KMS-11 (cell line): Measurements from ENCODE around the gene PON2.

Experiments
- H2AFZ ChIP-seq: fragments of 200-600 bp; sonication (generic); 2 replicates; pipeline ENCODE4 v1.6.1; 2016; ENCODE audit warnings: antibody characterized with exemption, mixed run types, low read depth
- H3K27ac ChIP-seq: fragments of 200-600 bp; sonication (generic); 2 replicates; pipeline ENCODE4 v1.6.1; 2016; ENCODE audit warnings: mild to moderate bottlenecking, mixed run types
- H3K27me3 ChIP-seq: fragments of 200-600 bp; sonication (generic); 2 replicates; pipeline ENCODE4 v1.6.1; 2017; ENCODE audit warnings: mild to moderate bottlenecking, low read depth, mixed run types, moderate library complexity; ENCODE audit not compliant: insufficient read depth
- H3K36me3 ChIP-seq: fragments of 200-600 bp; sonication (generic); 2 replicates; pipeline ENCODE4 v1.6.1; 2017; ENCODE audit warnings: mild to moderate bottlenecking, mixed run types; ENCODE audit not compliant: insufficient read depth
- H3K4me1 ChIP-seq: fragments of 200-600 bp; sonication (generic); 2 replicates; pipeline ENCODE4 v1.6.1; 2016; ENCODE audit warnings: mild to moderate bottlenecking, low read depth, mixed run types; ENCODE audit not compliant: poor library complexity, severe bottlenecking
- H3K4me2 ChIP-seq: fragments of 200-600 bp; sonication (generic); 2 replicates; pipeline ENCODE4 v1.7.0; 2016; ENCODE audit warnings: mild to moderate bottlenecking, mixed run types
- H3K4me3 ChIP-seq: fragments of 200-600 bp; sonication (generic); IDR thresholded peaks from 2 replicates; pipeline ENCODE4 v1.6.1; 2017; ENCODE audit warnings: low read depth, low read length, mixed read lengths; ENCODE audit not compliant: insufficient read depth
- H3K79me2 ChIP-seq: fragments of 200-600 bp; sonication (generic); 2 replicates; pipeline ENCODE4 v1.6.1; 2016; ENCODE audit warnings: low read depth, mixed run types; ENCODE audit not compliant: insufficient read depth
- H3K9ac ChIP-seq: fragments of 200-600 bp; sonication (generic); 2 replicates; pipeline ENCODE4 v1.6.1; 2016; ENCODE audit warnings: mild to moderate bottlenecking, mixed run types
- H4K20me1 ChIP-seq: fragments of 200-600 bp; sonication (generic); 2 replicates; pipeline ENCODE4 v1.6.1; 2016; ENCODE audit warnings: mild to moderate bottlenecking, mixed run types; ENCODE audit not compliant: insufficient read depth
- TF ChIP-seq, protein P1 (sequence below): fragments of 200-600 bp; sonication (generic); conservative IDR thresholded peaks from 2 replicates; pipeline ENCODE4 v1.6.1; 2017; ENCODE audit warnings: low read depth, mild to moderate bottlenecking, antibody characterized with exemption, low read length, moderate library complexity, mixed read lengths

The PON2 gene

DNA sequence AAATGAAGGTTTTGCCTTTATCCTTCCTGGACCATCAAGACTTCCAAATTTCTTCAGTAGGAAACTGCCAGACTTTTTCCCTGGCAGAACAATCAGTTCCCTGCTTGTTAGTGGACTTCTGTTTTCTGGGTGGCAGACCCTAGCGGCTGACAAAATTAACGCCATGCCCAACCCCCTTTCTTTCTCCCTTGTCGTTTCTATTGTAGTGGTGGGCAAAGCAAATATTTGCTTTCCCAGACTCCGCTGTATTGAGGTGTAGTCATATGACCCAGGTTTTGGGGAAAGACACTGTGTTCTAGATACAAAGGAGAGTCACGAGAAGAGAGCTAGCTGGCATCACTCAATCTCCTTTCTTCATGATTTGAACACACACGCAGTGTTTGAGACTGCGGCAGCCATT lies 7.7 kb downstream of the PON2 start:
- TF ChIP-seq, protein P1, sequence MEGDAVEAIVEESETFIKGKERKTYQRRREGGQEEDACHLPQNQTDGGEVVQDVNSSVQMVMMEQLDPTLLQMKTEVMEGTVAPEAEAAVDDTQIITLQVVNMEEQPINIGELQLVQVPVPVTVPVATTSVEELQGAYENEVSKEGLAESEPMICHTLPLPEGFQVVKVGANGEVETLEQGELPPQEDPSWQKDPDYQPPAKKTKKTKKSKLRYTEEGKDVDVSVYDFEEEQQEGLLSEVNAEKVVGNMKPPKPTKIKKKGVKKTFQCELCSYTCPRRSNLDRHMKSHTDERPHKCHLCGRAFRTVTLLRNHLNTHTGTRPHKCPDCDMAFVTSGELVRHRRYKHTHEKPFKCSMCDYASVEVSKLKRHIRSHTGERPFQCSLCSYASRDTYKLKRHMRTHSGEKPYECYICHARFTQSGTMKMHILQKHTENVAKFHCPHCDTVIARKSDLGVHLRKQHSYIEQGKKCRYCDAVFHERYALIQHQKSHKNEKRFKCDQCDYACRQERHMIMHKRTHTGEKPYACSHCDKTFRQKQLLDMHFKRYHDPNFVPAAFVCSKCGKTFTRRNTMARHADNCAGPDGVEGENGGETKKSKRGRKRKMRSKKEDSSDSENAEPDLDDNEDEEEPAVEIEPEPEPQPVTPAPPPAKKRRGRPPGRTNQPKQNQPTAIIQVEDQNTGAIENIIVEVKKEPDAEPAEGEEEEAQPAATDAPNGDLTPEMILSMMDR, result no peak
- 0 out of 2 replicates have a peak, but pooled peaks cover 4% of the 10 kb centered on the region for H4K20me1 ChIP-seq
- peaks cover 11% of the 10 kb centered on the region for H3K4me1 ChIP-seq
- H3K36me3 ChIP-seq, result peaks cover 3% of the 10 kb centered on the region; the same call in 1 of the 2 replicates
- H2AFZ ChIP-seq, result no peak overlapping the region
- H3K9ac ChIP-seq, result no peak overlapping the region
- H3K4me2 ChIP-seq, result no peak overlapping the region
- no peaks in the 10 kb centered on the region for H3K79me2 ChIP-seq
- H3K4me3 ChIP-seq, result no peak overlapping the region
- H3K27ac ChIP-seq, result no peak overlapping the region
- H3K27me3 ChIP-seq, result no peaks in the 10 kb centered on the region

DNA sequence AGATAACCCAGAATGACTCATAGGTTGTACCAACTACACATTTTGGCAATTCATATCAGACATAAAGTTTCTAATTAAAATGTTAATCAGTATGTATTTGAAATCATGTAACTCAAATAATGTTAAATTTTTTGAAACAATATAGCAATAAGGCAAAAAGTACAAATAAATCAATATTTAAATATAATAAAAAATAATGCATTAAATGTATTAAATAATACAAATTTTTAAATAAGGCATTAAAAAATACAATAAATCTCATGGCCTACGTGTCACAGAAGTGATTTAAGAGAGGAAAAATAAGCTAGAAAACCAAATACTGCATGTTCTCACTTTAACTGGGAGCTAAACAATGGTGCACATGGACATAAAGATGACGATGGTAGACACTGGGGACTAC lies 9.1 kb downstream of the PON2 start:
- Histone ChIP-seq H3K79me2 (no peaks in the 10 kb centered on the region), H3K27me3 (no peaks in the 10 kb centered on the region), H3K36me3 (peaks cover 3% of the 10 kb centered on the region; the same call in 1 of the 2 replicates), H3K4me2 (no peak overlapping the region), H3K9ac (no peak overlapping the region), H2AFZ (no peak overlapping the region), H3K27ac (no peak overlapping the region), H3K4me3 (no peak overlapping the region), H3K4me1 (peaks cover 26% of the 10 kb centered on the region), H4K20me1 (0 out of 2 replicates have a peak, but pooled peaks cover 4% of the 10 kb centered on the region)
- TF ChIP-seq, protein P1, result no peak

DNA sequence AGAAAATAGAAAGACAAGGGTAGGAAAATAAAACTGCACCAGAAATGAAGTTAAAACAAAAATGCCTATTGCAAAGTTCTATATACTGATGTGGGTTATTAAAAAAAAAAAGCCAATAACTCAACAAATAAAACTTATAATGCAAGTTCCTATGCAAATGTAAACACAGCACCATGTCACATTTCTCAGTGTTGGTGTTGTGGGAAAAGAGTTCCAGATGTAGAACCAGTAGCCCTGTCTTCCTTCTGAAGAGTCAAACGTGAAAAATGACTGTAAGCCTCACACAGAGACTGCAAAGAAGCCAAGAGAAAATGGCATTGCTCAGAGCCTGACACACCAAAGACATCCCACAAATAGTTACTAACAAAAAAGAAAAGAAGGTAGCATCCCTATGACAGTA lies 10.1 kb downstream of the PON2 start:
- Histone ChIP-seq H3K27ac (no peak overlapping the region), H3K79me2 (no peaks in the 10 kb centered on the region), H3K9ac (no peak overlapping the region), H2AFZ (no peak overlapping the region), H3K4me2 (no peak overlapping the region), H3K4me3 (no peak overlapping the region), H3K27me3 (no peaks in the 10 kb centered on the region), H3K4me1 (peaks cover 36% of the 10 kb centered on the region), H4K20me1 (0 out of 2 replicates have a peak, but pooled peaks cover 4% of the 10 kb centered on the region), H3K36me3 (peaks cover 3% of the 10 kb centered on the region; the same call in 1 of the 2 replicates)
- TF ChIP-seq, protein P1, result no peak

DNA sequence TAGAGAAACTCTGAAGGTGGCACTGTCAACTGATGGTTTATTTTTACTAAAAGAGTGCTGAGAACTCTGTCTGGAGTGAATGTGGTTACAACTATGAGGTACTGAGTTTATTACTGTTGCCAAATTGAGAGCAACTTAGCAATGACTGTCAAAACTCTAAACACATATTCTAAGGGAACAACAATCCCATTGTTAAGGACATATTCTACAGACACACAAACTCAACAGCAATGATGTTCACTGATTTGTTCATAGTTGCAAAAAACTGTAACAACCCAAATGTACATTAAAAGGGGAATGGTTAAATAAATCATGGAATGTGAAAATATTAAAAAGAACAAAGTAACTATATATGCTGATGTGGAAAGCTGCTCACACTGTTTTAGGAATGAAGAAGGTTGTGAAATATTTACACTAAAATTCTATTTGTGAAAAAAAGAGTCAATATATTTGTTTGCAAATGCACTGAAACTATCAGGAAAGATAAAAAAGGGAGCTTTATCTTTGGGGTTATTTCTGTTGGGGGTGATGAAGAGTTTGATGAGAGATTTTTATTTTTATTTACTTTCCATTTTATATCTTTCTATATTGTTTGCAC lies 12.9 kb downstream of the PON2 start:
- Histone ChIP-seq H3K27me3 (no peaks in the 10 kb centered on the region), H3K27ac (peak overlapping the region; percentile 69), H3K4me3 (no peak overlapping the region), H3K9ac (peak overlapping the region; percentile 9; the same call in 1 of the 2 replicates), H4K20me1 (no peaks in the 10 kb centered on the region), H3K4me1 (peaks cover 39% of the 10 kb centered on the region), H3K79me2 (no peaks in the 10 kb centered on the region), H2AFZ (peak overlapping the region; percentile 10; the same call in 1 of the 2 replicates), H3K4me2 (peak overlapping the region; percentile 50), H3K36me3 (peaks cover 3% of the 10 kb centered on the region; the same call in 1 of the 2 replicates)
- TF ChIP-seq, protein P1, result no peak
